ENCODE data around the gene ST6GALNAC3.

Gene ST6GALNAC3

DNA sequence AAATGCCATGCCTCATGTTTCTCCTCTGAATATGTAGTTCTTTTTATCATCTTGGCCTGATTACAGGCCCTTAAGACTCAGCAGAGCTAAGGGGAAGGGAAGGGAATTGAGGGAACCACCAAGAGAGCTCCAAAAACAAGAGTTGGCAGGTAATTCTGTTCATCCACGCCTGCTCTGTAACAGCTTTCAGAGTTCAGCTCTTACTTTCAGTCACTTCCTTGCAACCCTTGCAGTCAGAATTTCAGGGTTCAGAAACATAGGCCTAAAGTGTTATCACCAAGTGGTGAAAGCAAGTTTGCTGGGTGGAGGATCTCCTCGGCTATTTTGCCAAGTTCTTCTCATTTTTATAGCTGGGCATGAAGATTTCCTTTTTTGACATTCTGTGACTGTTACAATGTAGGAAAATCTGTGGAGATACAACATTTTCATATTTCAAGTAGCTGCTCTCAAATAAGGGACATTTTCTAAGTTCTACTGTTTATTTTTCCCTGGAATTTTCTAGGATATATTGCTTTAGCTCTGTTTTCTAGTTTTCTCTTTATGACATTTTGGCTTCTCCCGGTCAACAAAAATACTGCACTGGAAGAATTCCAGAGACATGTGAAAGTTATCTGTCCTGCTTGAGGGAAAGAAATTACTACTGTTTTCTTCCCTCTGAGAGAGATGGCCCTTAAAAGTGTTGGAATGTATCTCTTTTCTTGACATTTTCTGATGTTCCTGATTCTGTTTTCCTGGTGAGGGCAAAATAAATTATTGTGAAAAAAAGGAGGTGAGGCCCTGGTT lies 540.9 kb downstream of the ST6GALNAC3 start:
- Histone ChIP-seq H3K4me3 (ENCODE audit: low read depth, low read length) (no peak overlapping the region), H3K27ac (no peak overlapping the region), H3K27me3 (replicated peaks) (no peaks in the 10 kb centered on the region), H3K36me3 (replicated peaks) (no peaks in the 10 kb centered on the region)
- in situ Hi-C loops (cut with HindIII; ENCODE audit: low pct_ligation_motif_present, low sequenced_read_pairs): no loop called here
- DNase-seq: no peak
- TF ChIP-seq, protein P1, sequence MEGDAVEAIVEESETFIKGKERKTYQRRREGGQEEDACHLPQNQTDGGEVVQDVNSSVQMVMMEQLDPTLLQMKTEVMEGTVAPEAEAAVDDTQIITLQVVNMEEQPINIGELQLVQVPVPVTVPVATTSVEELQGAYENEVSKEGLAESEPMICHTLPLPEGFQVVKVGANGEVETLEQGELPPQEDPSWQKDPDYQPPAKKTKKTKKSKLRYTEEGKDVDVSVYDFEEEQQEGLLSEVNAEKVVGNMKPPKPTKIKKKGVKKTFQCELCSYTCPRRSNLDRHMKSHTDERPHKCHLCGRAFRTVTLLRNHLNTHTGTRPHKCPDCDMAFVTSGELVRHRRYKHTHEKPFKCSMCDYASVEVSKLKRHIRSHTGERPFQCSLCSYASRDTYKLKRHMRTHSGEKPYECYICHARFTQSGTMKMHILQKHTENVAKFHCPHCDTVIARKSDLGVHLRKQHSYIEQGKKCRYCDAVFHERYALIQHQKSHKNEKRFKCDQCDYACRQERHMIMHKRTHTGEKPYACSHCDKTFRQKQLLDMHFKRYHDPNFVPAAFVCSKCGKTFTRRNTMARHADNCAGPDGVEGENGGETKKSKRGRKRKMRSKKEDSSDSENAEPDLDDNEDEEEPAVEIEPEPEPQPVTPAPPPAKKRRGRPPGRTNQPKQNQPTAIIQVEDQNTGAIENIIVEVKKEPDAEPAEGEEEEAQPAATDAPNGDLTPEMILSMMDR (IDR thresholded peaks at IDR 0.05; ENCODE audit: low read depth, low read length, missing control alignments): no peak

DNA sequence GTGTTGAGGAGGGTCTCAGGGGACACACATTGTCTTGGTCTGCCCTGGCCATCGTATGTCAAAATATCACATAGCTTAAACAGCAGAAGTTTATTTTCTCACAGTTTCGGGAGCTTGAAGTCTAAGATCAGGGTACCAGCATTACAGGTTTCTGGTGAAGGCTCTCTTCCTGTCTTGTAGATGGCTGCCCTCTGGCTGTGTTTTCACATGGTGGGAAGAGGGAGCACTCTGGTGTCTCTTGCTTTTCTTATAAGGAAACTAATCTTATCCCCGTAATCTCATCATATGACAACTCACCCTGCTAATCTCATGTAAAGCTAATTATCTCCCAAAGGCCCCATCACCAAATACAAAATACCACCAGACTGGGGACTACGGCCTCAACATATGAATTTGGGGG lies 545.8 kb downstream of the ST6GALNAC3 start:
- Histone ChIP-seq H3K4me3 (ENCODE audit: low read depth, low read length) (no peak overlapping the region), H3K27ac (no peak overlapping the region), H3K27me3 (replicated peaks) (no peaks in the 10 kb centered on the region), H3K36me3 (replicated peaks) (no peaks in the 10 kb centered on the region)
- DNase-seq: no peak
- TF ChIP-seq, protein P1 (IDR thresholded peaks at IDR 0.05; ENCODE audit: low read depth, low read length, missing control alignments): no peak
- in situ Hi-C loops (cut with HindIII; ENCODE audit: low pct_ligation_motif_present, low sequenced_read_pairs): no loop called here

DNA sequence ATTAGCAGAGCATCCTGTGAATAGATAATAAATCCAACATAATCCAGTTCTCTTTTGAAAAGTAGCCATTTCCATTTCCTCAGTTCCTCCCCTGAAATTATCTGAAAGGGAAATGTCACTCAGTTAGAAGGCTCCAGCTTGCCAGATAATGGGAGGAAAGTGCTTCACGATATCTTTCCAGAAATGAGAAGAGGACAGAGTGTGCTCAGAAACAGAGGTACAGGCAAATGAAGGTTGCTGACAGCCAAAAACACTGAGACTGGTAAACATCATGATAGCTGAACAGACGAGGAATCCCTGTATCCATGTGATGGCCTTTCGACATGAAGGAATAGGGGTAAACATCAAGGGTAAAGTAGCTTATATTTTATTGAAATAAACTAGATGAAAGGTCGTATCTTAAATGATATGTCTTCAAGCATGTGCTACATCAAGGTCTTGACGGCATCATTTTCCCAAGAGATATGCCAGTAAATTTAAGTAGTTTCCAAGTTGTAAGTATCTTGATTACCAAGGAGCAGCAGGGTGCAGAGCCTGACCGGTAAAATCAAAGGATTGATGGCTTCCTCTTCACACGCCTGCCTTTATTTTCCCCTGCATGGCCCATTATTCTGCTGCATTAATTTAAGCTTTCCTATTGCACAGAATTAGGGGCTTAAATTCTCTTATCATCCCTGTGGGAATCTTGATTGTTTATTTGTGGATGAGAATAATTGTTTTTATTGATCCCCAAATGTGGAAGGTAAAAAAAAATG lies 548.4 kb downstream of the ST6GALNAC3 start:
- no peaks in the 10 kb centered on the region for H3K36me3 ChIP-seq (replicated peaks)
- no peak overlapping the region for H3K27ac ChIP-seq
- TF ChIP-seq, protein P1 (IDR thresholded peaks at IDR 0.05; ENCODE audit: low read depth, low read length, missing control alignments): no peak
- DNase-seq: no peak
- no peak overlapping the region for H3K4me3 ChIP-seq (ENCODE audit: low read depth, low read length)
- H3K27me3 ChIP-seq (replicated peaks): no peaks in the 10 kb centered on the region
- in situ Hi-C loops (cut with HindIII; ENCODE audit: low pct_ligation_motif_present, low sequenced_read_pairs): no loop called here

DNA sequence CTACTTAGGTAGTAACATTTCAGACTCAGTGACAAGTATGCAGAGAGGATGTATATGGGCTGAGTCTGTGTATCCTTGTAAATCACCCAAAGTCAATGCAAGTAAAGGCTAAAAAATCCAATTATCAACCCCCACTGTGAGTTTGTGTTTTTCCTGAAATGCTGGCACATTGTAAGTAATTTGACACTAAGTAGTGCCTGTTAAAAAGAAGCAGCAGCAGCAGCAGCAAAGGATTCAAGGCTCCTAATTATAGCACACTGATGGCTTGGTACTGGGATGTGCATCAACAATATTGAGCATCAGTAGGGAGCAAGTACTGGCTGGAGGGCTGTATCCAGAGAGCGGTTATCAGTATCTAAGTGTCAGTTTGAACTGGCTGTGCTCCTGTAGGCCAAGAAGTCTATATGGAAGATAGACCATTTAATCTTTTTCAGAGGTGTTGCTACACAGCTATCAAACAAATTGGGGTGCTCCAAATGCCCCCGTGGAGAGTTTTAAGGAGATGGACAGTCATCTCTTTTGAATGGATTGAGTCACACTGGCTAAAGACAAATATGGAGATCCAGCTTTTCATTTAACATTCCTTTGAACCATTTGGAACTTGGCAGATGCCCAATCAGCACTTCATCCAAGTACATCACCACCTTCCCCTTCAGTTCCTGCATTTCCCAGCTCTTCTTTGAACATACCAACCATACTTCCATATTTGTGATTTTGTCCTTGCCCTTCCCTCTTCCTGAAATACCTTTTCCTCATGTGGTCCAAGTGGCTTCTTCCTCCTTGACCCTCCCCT lies 551.5 kb downstream of the ST6GALNAC3 start:
- Histone ChIP-seq H3K36me3 (replicated peaks) (no peaks in the 10 kb centered on the region), H3K27me3 (replicated peaks) (no peaks in the 10 kb centered on the region), H3K27ac (no peak overlapping the region), H3K4me3 (ENCODE audit: low read depth, low read length) (no peak overlapping the region)
- in situ Hi-C loops (cut with HindIII; ENCODE audit: low pct_ligation_motif_present, low sequenced_read_pairs): no loop called here
- TF ChIP-seq, protein P1 (IDR thresholded peaks at IDR 0.05; ENCODE audit: low read depth, low read length, missing control alignments): no peak
- no peak for DNase-seq

DNA sequence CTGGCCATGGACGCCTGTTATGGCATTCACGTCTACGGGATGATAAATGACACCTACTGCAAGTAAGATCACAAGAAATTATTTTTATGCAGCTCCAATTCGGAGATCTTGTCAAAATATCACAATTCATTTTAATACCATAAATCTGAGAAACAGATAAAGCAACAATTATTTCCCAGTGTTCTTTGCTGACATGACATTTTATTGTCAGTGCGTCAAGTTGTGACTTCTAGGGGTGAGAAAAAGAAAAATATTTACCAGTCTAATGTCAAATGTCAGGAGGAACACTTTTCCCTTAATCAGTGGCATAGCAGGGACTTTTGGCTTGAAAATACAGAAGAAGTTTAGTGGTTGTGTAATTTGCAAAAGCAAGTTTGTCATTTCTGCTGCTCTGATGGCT lies 553.0 kb downstream of the ST6GALNAC3 start:
- TF ChIP-seq, protein P1 (IDR thresholded peaks at IDR 0.05; ENCODE audit: low read depth, low read length, missing control alignments): no peak
- in situ Hi-C loops (cut with HindIII; ENCODE audit: low pct_ligation_motif_present, low sequenced_read_pairs): no loop called here
- Histone ChIP-seq H3K27ac (no peak overlapping the region), H3K36me3 (replicated peaks) (no peaks in the 10 kb centered on the region), H3K4me3 (ENCODE audit: low read depth, low read length) (no peak overlapping the region), H3K27me3 (replicated peaks) (no peaks in the 10 kb centered on the region)
- no peak for DNase-seq
